HG03354 (cell line): ENCODE data around the gene KRTAP13-2.

Experiments used
- ATAC-seq: cut with Tn5 transposase; IDR thresholded peaks from one replicate; pipeline ENCODE4 v1.9.1; 2021; ENCODE audit warnings: mild to moderate bottlenecking; ENCODE audit not compliant: unreplicated experiment, poor library complexity, severe bottlenecking

The KRTAP13-2 gene

DNA sequence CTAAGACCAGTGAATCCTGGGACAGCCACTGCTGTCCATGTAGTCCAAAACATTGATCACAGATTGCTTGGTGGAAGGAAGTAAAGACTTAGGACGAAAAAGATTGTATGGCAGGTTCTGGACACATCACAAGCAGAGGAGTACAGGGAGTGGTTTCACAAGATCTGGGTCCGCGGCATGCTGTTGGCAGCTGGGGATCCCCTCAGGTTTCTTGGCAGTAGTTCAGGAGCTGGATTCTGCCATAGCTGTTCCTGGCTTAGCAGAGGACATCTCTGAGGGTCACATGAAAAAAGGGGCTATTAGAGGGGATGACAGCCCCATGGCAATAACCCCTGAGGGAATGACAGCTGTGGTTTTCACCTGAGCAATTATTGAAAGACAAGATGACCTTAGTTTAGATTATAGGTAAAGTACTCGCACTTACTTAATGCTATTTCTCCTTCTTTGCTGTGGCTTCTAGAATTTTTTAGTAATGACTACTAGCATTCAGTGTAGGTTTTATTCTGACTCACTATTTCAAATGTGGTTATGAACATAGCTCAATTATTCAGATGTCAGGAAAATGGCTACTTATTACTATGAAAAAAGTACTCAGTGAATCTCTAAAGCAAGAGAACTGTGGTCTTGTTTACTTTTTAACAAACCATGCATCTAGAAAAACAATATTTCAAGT is 42.7 kb downstream of the KRTAP13-2 start:
- ATAC-seq, result no peak

- no peak for ATAC-seq
Observed at GRCh38 chr21:30326390-30326789, 45.7 kb downstream of the KRTAP13-2 start.
